AG09319 (cell line): ENCODE results near the gene TRIM17.

Experiments used
- DNase-seq: peaks from one replicate; pipeline ENCODE4 v3.0.0-alpha.2; 2010; ENCODE audit warnings: low read depth; ENCODE audit errors: extremely low read depth
- CTCF ChIP-seq: IDR thresholded peaks from 2 replicates; pipeline ENCODE4 v1.5.1; 2011; ENCODE audit warnings: low read depth, mild to moderate bottlenecking, inconsistent platforms, low read length, moderate library complexity

Gene TRIM17

GRCh38 chr1:228404107-228404720 lies 12.4 kb downstream of the TRIM17 start:
- no peak for DNase-seq
- TF ChIP-seq CTCF: no peak

DNA sequence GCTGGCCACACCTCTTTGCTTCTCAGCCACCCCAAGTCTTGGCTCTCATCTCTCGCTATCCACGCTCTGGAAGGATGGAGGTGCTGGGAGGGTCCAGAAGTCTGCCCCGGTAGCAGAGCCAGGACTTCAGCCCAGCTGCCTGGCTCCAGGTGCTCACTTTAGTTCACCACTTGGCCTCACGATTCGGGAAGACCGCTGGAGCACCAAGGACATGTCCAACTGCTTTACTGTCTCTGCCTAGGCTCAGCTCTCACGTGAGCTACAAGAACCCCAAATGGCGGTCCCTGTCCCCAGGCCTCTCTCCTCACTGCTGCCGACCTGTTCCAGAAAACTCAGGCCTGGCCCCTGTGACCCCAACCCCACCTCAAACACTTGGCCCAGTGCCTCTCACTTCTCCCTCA lies 13.4 kb downstream of the TRIM17 start:
- TF ChIP-seq CTCF: no peak

GRCh38 chr1:228402641-228403025 lies 14.0 kb downstream of the TRIM17 start:
- DNase-seq: no peak
- TF ChIP-seq CTCF: no peak

More for the DNA sequence above, 13.4 kb downstream of the TRIM17 start:
- DNase-seq: no peak

- no peak for TF ChIP-seq CTCF
- DNase-seq: no peak
Measured at GRCh38 chr1:228401782-228402640, 14.7 kb downstream of the TRIM17 start.

DNA sequence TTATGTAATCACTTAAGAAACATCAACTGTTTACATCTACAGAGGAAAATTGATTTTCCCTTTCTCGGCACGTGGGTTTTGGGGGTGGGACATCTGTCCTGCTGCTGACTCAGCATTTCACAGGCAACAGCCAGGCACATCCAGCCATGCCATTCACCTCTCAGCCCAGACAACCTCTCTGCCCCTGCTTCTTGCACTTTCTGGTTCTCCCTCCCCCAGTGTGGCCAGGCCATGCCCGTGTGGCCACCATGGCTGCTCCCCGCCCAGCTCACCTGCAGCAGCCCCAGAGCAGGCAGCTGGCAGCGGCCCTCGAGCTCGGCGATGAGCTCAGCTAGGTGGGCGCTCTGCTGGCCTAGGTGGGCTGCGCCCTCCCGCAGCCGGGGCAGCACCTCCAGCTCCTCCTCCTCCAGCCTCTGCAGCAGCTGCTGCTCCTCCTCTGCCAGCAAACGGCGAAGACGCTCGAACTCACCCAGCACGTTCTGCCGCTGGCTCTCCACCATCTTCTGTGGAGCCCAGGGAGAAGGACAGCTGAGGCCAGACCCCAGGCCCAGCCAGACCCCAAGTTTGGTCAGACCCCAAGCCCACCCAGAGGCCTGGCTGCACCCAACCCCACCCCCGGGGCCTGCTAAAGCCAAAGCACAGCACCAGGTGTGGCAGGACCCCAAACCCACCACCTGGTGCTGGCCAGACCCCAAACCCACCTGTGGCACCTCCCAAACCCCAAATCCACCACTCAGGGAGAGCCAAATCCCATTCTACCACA lies 15.8 kb downstream of the TRIM17 start:
- DNase-seq: no peak
- TF ChIP-seq CTCF: no peak

DNA sequence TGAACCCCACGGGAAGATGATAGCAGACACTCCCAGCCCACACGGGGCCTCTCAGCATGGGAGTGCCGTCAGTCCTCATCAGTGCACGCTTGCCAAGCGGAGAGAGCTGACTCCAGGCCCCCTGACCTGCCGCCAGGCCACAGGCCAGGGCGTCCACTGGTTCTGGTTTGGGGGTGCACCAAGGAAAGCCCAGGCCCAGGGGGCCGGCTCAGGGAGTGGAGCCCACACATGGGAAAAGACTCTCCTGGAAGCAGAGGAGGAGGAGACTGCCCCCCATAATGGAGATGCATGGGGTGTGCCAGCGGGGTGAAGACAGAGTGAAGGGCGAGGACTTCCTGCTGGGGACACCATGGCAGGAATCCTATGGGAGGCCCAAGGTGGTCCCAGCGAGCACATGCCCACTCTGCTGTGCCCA lies 16.4 kb downstream of the TRIM17 start:
- TF ChIP-seq CTCF: no peak
- DNase-seq: no peak
